ENCODE results near the gene PRM3.

PRM3 gene

DNA sequence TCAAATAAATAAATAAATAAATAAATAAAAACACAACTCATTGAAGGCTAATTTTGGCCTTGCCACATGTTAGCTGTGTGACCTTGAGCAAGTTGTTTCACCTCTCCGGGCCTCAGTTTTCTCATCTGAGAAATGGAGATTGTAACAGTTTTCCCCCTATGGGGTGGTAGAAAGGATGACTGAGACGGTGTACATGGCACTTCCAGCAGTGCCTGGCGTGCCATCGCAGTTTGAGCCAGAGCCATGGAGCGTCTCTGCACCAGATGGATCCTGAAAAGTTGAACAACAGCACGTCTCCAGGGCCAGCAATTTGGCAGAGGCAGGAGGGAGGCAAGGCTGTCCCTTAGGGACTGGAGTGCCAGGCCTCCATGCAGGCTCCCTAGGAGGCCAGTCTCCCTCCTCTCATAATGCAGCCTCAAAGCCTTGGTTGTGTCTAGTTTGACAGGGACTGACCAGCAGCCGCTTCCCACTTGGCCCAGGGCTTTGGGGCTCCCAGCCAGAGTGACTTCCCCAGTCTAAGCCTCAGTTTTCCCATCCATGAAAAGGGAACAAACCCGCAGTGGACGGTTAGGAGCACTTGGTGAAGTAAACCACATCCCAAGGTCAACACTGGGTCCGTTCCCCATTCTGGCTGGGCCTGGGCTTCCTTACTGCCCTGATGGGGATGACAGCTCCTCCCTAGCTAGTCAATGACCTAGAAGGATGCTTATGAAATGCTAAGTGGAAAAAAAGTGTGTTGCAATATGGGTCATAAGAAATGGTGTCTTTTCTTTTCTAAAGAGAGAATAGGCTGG, 36.8 kb downstream of the PRM3 start:
- TF ChIP-seq, protein P1, sequence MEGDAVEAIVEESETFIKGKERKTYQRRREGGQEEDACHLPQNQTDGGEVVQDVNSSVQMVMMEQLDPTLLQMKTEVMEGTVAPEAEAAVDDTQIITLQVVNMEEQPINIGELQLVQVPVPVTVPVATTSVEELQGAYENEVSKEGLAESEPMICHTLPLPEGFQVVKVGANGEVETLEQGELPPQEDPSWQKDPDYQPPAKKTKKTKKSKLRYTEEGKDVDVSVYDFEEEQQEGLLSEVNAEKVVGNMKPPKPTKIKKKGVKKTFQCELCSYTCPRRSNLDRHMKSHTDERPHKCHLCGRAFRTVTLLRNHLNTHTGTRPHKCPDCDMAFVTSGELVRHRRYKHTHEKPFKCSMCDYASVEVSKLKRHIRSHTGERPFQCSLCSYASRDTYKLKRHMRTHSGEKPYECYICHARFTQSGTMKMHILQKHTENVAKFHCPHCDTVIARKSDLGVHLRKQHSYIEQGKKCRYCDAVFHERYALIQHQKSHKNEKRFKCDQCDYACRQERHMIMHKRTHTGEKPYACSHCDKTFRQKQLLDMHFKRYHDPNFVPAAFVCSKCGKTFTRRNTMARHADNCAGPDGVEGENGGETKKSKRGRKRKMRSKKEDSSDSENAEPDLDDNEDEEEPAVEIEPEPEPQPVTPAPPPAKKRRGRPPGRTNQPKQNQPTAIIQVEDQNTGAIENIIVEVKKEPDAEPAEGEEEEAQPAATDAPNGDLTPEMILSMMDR (conservative IDR thresholded peaks at IDR 0.05; ENCODE audit: low read length): no peak
- H3K4me3 ChIP-seq (ENCODE audit: low read length): no peak overlapping the region
- DNase-seq (ENCODE audit: low read depth): no peak

DNA sequence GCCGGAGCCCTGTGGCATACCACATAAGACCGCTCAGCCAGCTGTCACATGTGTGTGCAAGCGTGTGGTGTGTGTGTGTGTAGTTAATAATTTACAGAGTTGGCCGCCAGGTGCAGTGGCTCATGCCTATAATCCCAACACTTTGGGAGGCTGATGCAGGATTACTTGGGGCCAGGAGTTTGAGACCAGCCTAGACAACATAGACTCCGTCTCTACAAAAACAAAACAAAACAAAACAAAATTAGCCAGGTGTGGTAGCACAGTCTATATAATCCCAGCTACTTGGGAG, 37.8 kb downstream of the PRM3 start:
- TF ChIP-seq, protein P1 (conservative IDR thresholded peaks at IDR 0.05; ENCODE audit: low read length): no peak
- DNase-seq (ENCODE audit: low read depth): no peak
- no peak overlapping the region for H3K4me3 ChIP-seq (ENCODE audit: low read length)

DNA sequence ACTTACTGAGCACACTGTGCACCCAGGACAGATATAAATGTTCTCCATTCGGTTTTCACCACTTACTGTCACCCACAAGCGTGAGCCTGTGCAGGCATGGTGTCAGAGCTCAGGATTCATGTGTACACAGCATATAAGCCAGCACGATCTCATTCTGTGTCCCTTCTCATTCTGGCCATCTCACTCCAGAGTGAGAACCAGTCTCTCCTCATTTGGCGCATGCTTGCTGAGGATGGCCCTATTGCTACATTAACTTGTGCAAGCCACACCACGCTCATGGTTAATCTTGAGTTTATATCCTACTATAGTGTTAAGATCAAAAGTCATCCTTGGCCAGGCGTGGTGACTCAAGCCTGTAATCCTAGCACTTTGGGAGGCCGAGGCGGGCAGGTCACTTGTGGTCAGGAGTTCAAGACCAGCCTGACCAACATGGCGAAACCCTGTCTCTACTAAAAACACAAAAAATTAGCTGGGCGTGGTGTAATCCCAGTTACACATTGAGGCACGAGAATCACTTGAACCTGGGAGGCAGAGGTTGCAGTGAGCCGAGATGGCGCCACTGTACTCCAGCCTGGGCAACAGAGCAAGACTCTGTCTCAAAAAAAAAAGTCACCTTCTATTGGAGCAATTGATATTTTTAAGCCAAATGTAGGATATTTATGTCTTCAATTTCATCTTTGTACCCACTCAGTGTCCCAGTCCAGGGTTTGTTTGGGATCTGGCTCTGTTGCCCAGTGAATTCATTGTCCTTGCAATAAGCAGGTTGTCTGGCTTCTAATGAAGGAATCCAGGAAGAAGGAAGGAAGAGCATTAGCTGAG, 38.3 kb downstream of the PRM3 start:
- DNase-seq (ENCODE audit: low read depth): no peak
- TF ChIP-seq, protein P1 (conservative IDR thresholded peaks at IDR 0.05; ENCODE audit: low read length): no peak

DNA sequence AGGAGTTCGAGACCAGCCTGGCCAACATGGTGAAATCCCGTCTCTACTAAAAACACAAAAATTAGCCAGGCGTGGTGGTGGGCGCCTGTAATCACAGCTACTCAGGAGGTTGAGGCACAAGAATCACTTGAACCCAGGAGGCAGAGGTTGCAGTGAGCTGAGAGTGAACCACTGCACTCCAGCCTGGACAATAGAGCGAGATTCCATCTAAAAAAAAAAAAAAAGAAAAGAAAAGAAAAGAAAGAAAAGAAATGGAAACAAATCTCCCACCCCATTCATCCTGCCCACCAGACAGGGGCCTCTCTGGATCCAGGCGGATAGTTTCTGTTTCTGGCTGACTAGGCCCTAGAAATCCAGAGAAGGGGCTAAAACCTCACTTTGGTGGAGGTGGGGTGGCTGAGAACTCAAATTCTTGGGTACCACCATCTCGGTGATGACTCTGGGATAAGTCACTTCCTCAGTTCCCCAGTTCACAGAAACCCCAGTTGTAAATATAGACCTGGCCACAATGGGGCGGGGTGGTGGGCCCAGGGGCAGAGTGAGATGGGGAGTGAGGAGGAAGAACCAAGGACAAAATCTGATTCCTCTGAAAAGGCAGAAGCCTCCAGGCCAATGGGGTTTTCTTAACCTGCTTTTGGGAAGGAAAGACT, 39.6 kb downstream of the PRM3 start:
- TF ChIP-seq, protein P1 (conservative IDR thresholded peaks at IDR 0.05; ENCODE audit: low read length): no peak
- no peak overlapping the region for H3K4me3 ChIP-seq (ENCODE audit: low read length)
- DNase-seq (ENCODE audit: low read depth): no peak

More for the DNA sequence above, 38.3 kb downstream of the PRM3 start:
- no peak overlapping the region for H3K4me3 ChIP-seq (ENCODE audit: low read length)

DNA sequence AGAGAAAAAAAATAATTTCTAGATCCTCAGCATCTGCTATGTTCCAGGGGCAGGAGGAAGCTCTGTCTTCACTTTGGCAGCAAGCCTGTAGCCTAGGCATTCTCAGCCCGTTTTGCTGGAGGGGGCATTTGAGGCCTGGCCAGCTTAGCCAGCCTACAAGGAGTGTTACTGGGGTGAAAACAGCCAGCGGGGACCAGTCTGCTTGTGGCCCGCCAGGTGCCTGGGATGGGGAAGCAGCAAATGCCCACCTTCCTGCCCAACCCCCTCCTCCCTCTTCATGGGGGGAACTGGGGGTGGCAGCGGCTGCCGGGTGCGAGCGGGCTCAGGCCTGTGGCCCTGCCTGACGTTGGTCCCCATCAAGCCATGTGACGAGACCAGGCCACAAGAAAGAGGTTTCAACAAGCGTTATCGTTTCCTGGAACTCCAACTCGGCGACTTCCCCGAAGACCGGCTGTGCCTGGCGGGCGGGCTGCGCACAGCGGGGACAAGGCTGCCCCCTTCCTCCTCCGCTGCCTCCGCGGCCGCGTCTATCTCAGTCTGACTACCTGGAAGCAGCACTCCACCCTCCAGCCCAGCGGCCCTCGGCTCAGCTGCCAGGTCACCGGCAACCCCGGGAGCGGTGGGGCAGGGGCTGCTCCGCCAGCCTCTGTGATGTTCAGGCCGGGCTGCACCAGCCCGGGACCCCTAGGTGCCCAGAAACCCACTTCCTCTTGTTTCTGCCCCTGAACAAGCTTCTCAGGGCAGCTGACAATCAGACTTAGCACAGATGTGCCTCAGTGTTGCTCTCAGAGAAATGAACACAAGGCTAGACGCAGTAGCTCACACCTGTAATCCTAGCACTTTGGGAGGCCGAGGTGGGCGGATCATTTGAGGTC, 40.3 kb downstream of the PRM3 start:
- no peak for DNase-seq (ENCODE audit: low read depth)
- no peak overlapping the region for H3K4me3 ChIP-seq (ENCODE audit: low read length)
- TF ChIP-seq, protein P1 (conservative IDR thresholded peaks at IDR 0.05; ENCODE audit: low read length): no peak

DNA sequence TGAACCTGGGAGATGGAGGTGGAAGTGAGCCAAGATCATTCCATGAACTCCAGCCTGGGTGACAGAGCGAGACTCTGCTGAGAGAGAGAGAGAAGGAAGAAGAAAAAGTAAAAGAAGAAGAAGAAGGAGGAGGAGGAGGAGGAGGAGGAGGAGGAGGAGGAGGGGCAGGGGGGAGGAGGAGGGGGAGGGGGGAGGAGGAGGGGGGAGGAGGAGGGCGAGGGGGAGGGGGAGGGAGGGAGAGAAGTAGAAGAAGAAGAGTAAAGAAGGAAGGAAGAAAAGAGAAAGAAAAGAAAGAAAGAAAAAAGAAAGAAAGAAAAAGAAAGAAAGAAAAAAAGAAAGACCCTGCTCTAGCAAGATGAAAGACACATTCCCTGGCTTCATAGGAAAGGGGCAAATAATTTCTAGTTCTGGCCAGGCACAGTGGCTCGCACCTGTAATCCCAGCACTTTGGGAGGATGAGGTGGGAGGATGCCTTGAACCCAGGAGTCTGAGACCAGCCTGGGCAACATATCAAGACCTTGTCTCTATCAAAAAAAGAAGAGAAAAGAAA, 41.1 kb downstream of the PRM3 start:
- no peak for DNase-seq (ENCODE audit: low read depth)
- TF ChIP-seq, protein P1 (conservative IDR thresholded peaks at IDR 0.05; ENCODE audit: low read length): no peak
- no peak overlapping the region for H3K4me3 ChIP-seq (ENCODE audit: low read length)
